ENCODE data around the gene DDX47.

DNA sequence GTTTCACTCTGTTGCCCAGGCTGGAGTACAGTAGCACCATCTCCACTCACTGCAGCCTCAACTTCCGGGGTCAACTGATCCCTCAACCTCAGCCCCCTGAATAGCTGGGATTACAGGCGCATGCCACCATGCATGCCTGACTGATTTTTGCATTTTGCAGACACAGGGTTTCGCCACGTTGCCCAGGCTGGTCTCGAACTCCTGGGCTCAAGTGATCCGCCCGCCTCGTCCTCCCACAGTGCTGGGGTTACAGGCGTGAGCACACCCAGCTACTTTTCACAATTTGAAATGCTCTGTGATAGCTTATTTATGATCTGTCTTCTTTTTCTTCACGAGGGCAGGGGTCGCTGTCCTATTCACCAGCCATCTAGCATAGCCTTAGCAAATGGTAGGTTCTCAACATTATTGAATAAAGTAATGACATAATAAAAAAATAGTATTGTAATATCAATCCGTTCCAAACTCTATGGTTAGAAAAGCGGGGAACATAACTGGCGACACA lies 477 bp upstream of the DDX47 start:
- TF ChIP-seq, protein P1, sequence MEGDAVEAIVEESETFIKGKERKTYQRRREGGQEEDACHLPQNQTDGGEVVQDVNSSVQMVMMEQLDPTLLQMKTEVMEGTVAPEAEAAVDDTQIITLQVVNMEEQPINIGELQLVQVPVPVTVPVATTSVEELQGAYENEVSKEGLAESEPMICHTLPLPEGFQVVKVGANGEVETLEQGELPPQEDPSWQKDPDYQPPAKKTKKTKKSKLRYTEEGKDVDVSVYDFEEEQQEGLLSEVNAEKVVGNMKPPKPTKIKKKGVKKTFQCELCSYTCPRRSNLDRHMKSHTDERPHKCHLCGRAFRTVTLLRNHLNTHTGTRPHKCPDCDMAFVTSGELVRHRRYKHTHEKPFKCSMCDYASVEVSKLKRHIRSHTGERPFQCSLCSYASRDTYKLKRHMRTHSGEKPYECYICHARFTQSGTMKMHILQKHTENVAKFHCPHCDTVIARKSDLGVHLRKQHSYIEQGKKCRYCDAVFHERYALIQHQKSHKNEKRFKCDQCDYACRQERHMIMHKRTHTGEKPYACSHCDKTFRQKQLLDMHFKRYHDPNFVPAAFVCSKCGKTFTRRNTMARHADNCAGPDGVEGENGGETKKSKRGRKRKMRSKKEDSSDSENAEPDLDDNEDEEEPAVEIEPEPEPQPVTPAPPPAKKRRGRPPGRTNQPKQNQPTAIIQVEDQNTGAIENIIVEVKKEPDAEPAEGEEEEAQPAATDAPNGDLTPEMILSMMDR (conservative IDR thresholded peaks at IDR 0.05) = no peak
- no peak for TF ChIP-seq EZH2 (IDR thresholded peaks at IDR 0.05; ENCODE audit: low read depth)
